Endothelial cell of umbilical vein (primary cell): Measurements from ENCODE around the gene LCE2A. TPM values are rescaled to one million over a fixed set of nuclear protein-coding genes. Genes with fewer than 3 reads are reported as not detected.
"Not testable (repeated sequence)": the region's sequence is repeated elsewhere in the genome, so short reads cannot be mapped to it uniquely, and the experiment has no call there.

Experiments
- BruUV-seq: library from RNA; stranded (reverse); fragments of 400-500 nt; replicated peaks from 2 replicates; lab custom pipeline; 2021; lab: Mats Ljungman, UMichigan
- CTCF ChIA-PET: fragments of 300-600, 350-600 bp; sonication (Branson Sonifier 250); formaldehyde crosslinking; loops from one replicate; lab custom pipeline; 2021; ENCODE audit warnings: antibody characterized with exemption, inconsistent platforms; lab: Charles Lee
- POLR2A ChIA-PET: fragments of 300-600, 350-600 bp; sonication (Branson Sonifier 250); formaldehyde crosslinking; loops from one replicate; lab custom pipeline; 2021; ENCODE audit warnings: antibody characterized with exemption, inconsistent platforms; lab: Charles Lee
- DNase-seq: peaks from one replicate; pipeline ENCODE4 v3.0.0-alpha.2; 2011; ENCODE audit warnings: low read depth, low spot score
- FAIRE-seq: peaks from 2 replicates; lab custom pipeline; 2011; peaks lifted over from hg19 to GRCh38; lab: Jason Lieb, UNC
- H2AFZ ChIP-seq: 2 replicates; pipeline ENCODE4 v1.6.0; 2012; ENCODE audit warnings: low read depth, low read length, control low read depth, inconsistent platforms
- H3K27ac ChIP-seq: 2 replicates; pipeline ENCODE4 v1.5.1; 2011; ENCODE audit warnings: low read depth, mild to moderate bottlenecking, control low read depth, low read length, moderate library complexity; ENCODE audit not compliant: insufficient read depth
- H3K27me3 ChIP-seq, 2 experiments: 2 replicates each; pipeline versions ENCODE4 v1.6.0 to v1.6.1; 2011; ENCODE audit warnings: low read length in 2 of 2, mixed read lengths in 1 of 2; ENCODE audit not compliant: control insufficient read depth in 2 of 2, insufficient read depth in 2 of 2
- H3K36me3 ChIP-seq, 2 experiments: 2 replicates in 1 of 2; 3 replicates in 1 of 2; pipeline ENCODE4 v1.5.1; 2011; ENCODE audit warnings: low read length in 2 of 2, mild to moderate bottlenecking in 1 of 2, moderate library complexity in 1 of 2; ENCODE audit not compliant: control insufficient read depth in 2 of 2, insufficient read depth in 2 of 2; ENCODE audit errors: extremely low read depth in 1 of 2
- H3K4me1 ChIP-seq: 3 replicates; pipeline ENCODE4 v1.5.1; 2011; ENCODE audit warnings: mild to moderate bottlenecking, low read length; ENCODE audit not compliant: control insufficient read depth, insufficient read depth; ENCODE audit errors: extremely low read depth
- H3K4me2 ChIP-seq: 2 replicates; pipeline ENCODE4 v1.6.1; 2011; ENCODE audit warnings: low read length, control low read depth, mixed read lengths; ENCODE audit not compliant: insufficient read depth
- H3K4me3 ChIP-seq, 3 experiments: fragments of 200-600 bp in 1 of 3; sonication (generic), shearing (Covaris generic) in 1 of 3; replicated peaks in 1 of 3; 2 replicates each; pipeline ENCODE4 v1.5.1; 2011 to 2016; ENCODE audit warnings: control low read depth in 3 of 3, low read length in 3 of 3, mild to moderate bottlenecking in 2 of 3, inconsistent platforms in 1 of 3, low read depth in 1 of 3, moderate library complexity in 1 of 3; ENCODE audit not compliant: insufficient read depth in 1 of 3
- H3K79me2 ChIP-seq: 2 replicates; pipeline ENCODE4 v1.6.0; 2012; ENCODE audit warnings: low read length, inconsistent platforms; ENCODE audit not compliant: control insufficient read depth, insufficient read depth
- H3K9ac ChIP-seq: replicated peaks from 2 replicates; pipeline ENCODE3; 2011; ENCODE audit warnings: low read length, control low read depth; ENCODE audit not compliant: insufficient read depth; ENCODE audit errors: extremely low read depth
- H3K9me1 ChIP-seq: replicated peaks from 3 replicates; pipeline ENCODE4 v1.6.0; 2011; ENCODE audit warnings: mild to moderate bottlenecking, low read length; ENCODE audit not compliant: control insufficient read depth, insufficient read depth; ENCODE audit errors: extremely low read depth
- H3K9me3 ChIP-seq: replicated peaks from 2 replicates; pipeline ENCODE4 v1.5.1; 2012; ENCODE audit warnings: low read length, inconsistent platforms; ENCODE audit not compliant: control insufficient read depth, insufficient read depth
- H4K20me1 ChIP-seq: replicated peaks from 2 replicates; pipeline ENCODE3; 2011; ENCODE audit warnings: mild to moderate bottlenecking, low read length; ENCODE audit not compliant: control insufficient read depth, insufficient read depth; ENCODE audit errors: extremely low read depth
- CTCF ChIP-seq, 2 donors: IDR thresholded peaks; 1 replicate in 1 of 2; 2 replicates in 1 of 2; pipeline ENCODE4 v1.5.1; 2011; ENCODE audit warnings: low read length in 2 of 2, mild to moderate bottlenecking in 2 of 2, moderate library complexity in 2 of 2, control low read depth in 1 of 2, inconsistent platforms in 1 of 2, low read depth in 1 of 2; ENCODE audit not compliant: insufficient read depth in 1 of 2; ENCODE audit errors: extremely low read depth in 1 of 2
- EZH2 ChIP-seq: IDR thresholded peaks from 2 replicates; pipeline ENCODE4 v1.6.1; 2012; ENCODE audit warnings: borderline replicate concordance, low read depth, mild to moderate bottlenecking, moderate library complexity, low read length, inconsistent platforms; ENCODE audit not compliant: severe bottlenecking
- FOS ChIP-seq: IDR thresholded peaks from 2 replicates; pipeline ENCODE4 v1.6.1; 2011; ENCODE audit warnings: mild to moderate bottlenecking, low read length, moderate library complexity, borderline replicate concordance; ENCODE audit not compliant: insufficient read depth
- GATA2 ChIP-seq: IDR thresholded peaks from 2 replicates; pipeline ENCODE4 v1.7.0; 2011; ENCODE audit warnings: low read depth, mild to moderate bottlenecking, moderate library complexity, mixed read lengths, low read length; ENCODE audit not compliant: insufficient read length, insufficient read depth
- JUN ChIP-seq: IDR thresholded peaks from 2 replicates; pipeline ENCODE4 v1.6.1; 2011; ENCODE audit warnings: borderline replicate concordance, low read depth; ENCODE audit not compliant: insufficient read length, insufficient read depth
- MAX ChIP-seq: IDR thresholded peaks from 2 replicates; pipeline ENCODE4 v1.6.1; 2011; ENCODE audit not compliant: insufficient read depth, insufficient read length
- MYC ChIP-seq: IDR thresholded peaks from one replicate; pipeline ENCODE4 v1.6.1; 2011; ENCODE audit warnings: mild to moderate bottlenecking, low read depth, low read length
- POLR2A ChIP-seq: IDR thresholded peaks from 2 replicates; pipeline ENCODE4 v1.6.1; 2012; ENCODE audit warnings: low read depth, mild to moderate bottlenecking, control low read depth, low read length
- POLR2AphosphoS5 ChIP-seq: IDR thresholded peaks from 2 replicates; pipeline ENCODE4 v1.6.1; 2012; ENCODE audit warnings: low read depth, mild to moderate bottlenecking, control low read depth, low read length, moderate library complexity; ENCODE audit not compliant: insufficient read depth
- dilution Hi-C: fragments of 300-500 bp; cut with MboI; formaldehyde crosslinking; loops from one replicate; pipeline ENCODE4 v1.15.0; 2019; ENCODE audit warnings: low sequenced_read_pairs; ENCODE audit not compliant: extremely low pct_ligation_motif_present
- intact Hi-C: fragments of 100-400 bp; cut with micrococcal nuclease; formaldehyde crosslinking; loops from one replicate; pipeline ENCODE4 v1.10.0; 2022
- polyA plus RNA-seq, 4 experiments: library from polyadenylated mRNA; depleted of rRNA in 3 of 4; stranded (reverse) in 3 of 4; unstranded in 1 of 4; fragments of >200 nt; gene quantifications; 2 replicates each; pipeline versions ENCODE4 v1.2.1 to v1.2.3, GENCODE V29; 2011 to 2012; ENCODE audit warnings: missing spikeins in 1 of 4
- total RNA-seq: library from RNA; stranded (reverse); gene quantifications from 2 replicates; pipeline ENCODE4 v1.2.3, GENCODE V29; 2021

The LCE2A gene
- total and polyA plus RNA-seq, 2 donors (not counting 3 experiments of a cell fraction or from before 2014, with no cell fraction given): not detected

DNA sequence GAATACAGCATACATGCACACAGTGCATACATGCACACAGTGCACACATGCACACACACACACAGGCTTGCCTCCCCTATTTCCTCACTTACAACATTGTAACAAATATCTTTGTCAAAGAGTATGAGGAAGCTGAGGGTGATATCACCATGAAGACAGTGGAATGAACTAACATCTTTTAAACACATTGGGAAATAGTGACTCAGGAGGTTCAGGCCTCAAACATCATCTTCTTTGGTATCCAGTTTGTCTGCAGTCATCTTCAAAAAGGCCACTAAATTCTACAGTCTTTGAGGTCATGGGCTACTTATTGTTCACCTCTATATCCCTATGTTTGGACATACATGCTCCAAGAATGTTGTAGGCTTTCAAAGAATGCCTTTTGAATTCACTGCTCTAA, 14.3 kb upstream of the LCE2A start:
- H3K4me2 ChIP-seq: no peak overlapping the region
- no peak for TF ChIP-seq POLR2A
- no peak for TF ChIP-seq MAX
- no peak for TF ChIP-seq CTCF (IDR thresholded peaks at IDR 0.05; ENCODE audit: extremely low read depth in 1 of 2, insufficient read depth in 1 of 2, low read depth in 1 of 2, low read length in 2 of 2)
- TF ChIP-seq FOS: no peak
- TF ChIP-seq EZH2: no peak
- no peak for TF ChIP-seq MYC
- no peak for TF ChIP-seq JUN
- no peak for TF ChIP-seq POLR2AphosphoS5
- no peak for TF ChIP-seq GATA2
- no peaks in the 10 kb centered on the region for H3K9me3 ChIP-seq
- H3K4me3 ChIP-seq: no peak overlapping the region
- H3K79me2 ChIP-seq: no peaks in the 10 kb centered on the region
- ChIA-PET POLR2A (no interaction called here), CTCF (no interaction called here)
- no peak overlapping the region for H2AFZ ChIP-seq
- no peaks in the 10 kb centered on the region for H3K36me3 ChIP-seq
- no peaks in the 10 kb centered on the region for H4K20me1 ChIP-seq
- no peaks in the 10 kb centered on the region for H3K9me1 ChIP-seq
- FAIRE-seq (no peak), DNase-seq (no peak)
- no peak overlapping the region for H3K27ac ChIP-seq
- H3K27me3 ChIP-seq: no peaks in the 10 kb centered on the region
- H3K9ac ChIP-seq: no peak overlapping the region
- dilution Hi-C loops (no loop called here), intact Hi-C loops (no loop called here)
- no TSS peak for BruUV-seq
- no peaks in the 10 kb centered on the region for H3K4me1 ChIP-seq

- FAIRE-seq, DNase-seq, H3K27ac ChIP-seq, H3K36me3 ChIP-seq, H3K9me1 ChIP-seq, H2AFZ ChIP-seq, H3K4me1 ChIP-seq, POLR2A ChIA-PET, H3K9me3 ChIP-seq, dilution Hi-C loops, H3K4me3 ChIP-seq, H3K27me3 ChIP-seq, H4K20me1 ChIP-seq, H3K4me2 ChIP-seq, CTCF ChIA-PET, H3K79me2 ChIP-seq, H3K9ac ChIP-seq, BruUV-seq, intact Hi-C loops: not testable (repeated sequence)
Measured at GRCh38 chr1:152685823-152686222, 12.3 kb upstream of the LCE2A start, which contains the start of gene LCE2B. Gene LCE2B, plus strand, starts transcription at chr1:152686123. Its CDS starts 721 bp downstream, at chr1:152686844.
